HG02884 (cell line): ENCODE measurements around the gene BRIX1.
"Not testable (repeated sequence)": the region's sequence is repeated elsewhere in the genome, so short reads cannot be mapped to it uniquely, and the experiment has no call there.

ENCODE experiments used
- ATAC-seq: cut with Tn5 transposase; IDR thresholded peaks from one replicate; pipeline ENCODE4 v1.9.1; 2021; ENCODE audit warnings: mild to moderate bottlenecking, moderate library complexity; ENCODE audit not compliant: unreplicated experiment

The BRIX1 gene

GRCh38 chr5:34957857-34958690, 42.6 kb downstream of the BRIX1 start:
- ATAC-seq = peak; percentile 32

GRCh38 chr5:34959323-34959722, 43.8 kb downstream of the BRIX1 start:
- peak; percentile 98 for ATAC-seq

- no peak for ATAC-seq
Observed at GRCh38 chr5:34967540-34967939, 52.0 kb downstream of the BRIX1 start.

GRCh38 chr5:34968258-34968657, 52.7 kb downstream of the BRIX1 start:
- ATAC-seq = no peak

GRCh38 chr5:34970552-34970951, 55.0 kb downstream of the BRIX1 start:
- ATAC-seq = no peak

GRCh38 chr5:34971655-34972054, 56.1 kb downstream of the BRIX1 start:
- not testable (repeated sequence) for ATAC-seq
